Gastroesophageal sphincter (tissue), 4 donors: ENCODE results near the gene RGS12. TPM values are rescaled to one million over a fixed set of nuclear protein-coding genes. Genes with fewer than 3 reads are reported as not detected.
A peak's percentile ranks its signal among the peaks of the same experiment; 100 is the strongest.

Source experiments
- ATAC-seq: fragments of 150-250 bp; one replicate; pipeline ENCODE4 v1.9.1; 2016; ENCODE audit warnings: mild to moderate bottlenecking, moderate library complexity
- H3K27ac ChIP-seq, 4 donors: fragments of 200-600 bp; sonication (generic) in 3 of 4; 1 replicate in 3 of 4; 2 replicates in 1 of 4; pipeline ENCODE4 v1.5.1; 2016 to 2019
- H3K27me3 ChIP-seq: fragments of 200-600 bp; sonication (generic); one replicate; pipeline ENCODE4 v1.5.1; 2019
- H3K36me3 ChIP-seq, 2 donors: fragments of 200-600 bp; sonication (generic); one replicate each; pipeline ENCODE4 v1.5.1; 2019; ENCODE audit warnings: control low read depth in 1 of 2
- H3K4me1 ChIP-seq, 3 donors: fragments of 200-600 bp; sonication (generic); 1 replicate in 2 of 3; 2 replicates in 1 of 3; pipeline ENCODE4 v1.5.1; 2016 to 2019; ENCODE audit warnings: control low read depth in 2 of 3
- H3K4me3 ChIP-seq, 2 donors: fragments of 200-600 bp; sonication (generic); one replicate each; pipeline ENCODE4 v1.5.1; 2019; ENCODE audit warnings: mild to moderate bottlenecking in 1 of 2, moderate library complexity in 1 of 2
- H3K9me3 ChIP-seq, 3 donors: fragments of 200-600 bp; sonication (generic); one replicate each; pipeline ENCODE4 v1.5.1; 2017 to 2019; ENCODE audit warnings: control low read depth in 2 of 3
- CTCF ChIP-seq, 4 experiments: fragments of 200-600 bp in 2 of 4; fragments of 450-650 bp in 2 of 4; sonication (generic) in 1 of 4; IDR thresholded peaks; one replicate each; pipeline ENCODE4 v1.5.1; 2017 to 2019; ENCODE audit warnings: antibody characterized with exemption in 4 of 4, mild to moderate bottlenecking in 2 of 4, moderate library complexity in 2 of 4
- EP300 ChIP-seq: sonication (generic); formaldehyde crosslinking; IDR thresholded peaks from one replicate; pipeline ENCODE4 v1.6.1; 2017; ENCODE audit warnings: antibody characterized with exemption, mild to moderate bottlenecking
- POLR2A ChIP-seq, 2 donors: fragments of 450-650 bp; IDR thresholded peaks; one replicate each; pipeline ENCODE4 v1.6.1; 2017; ENCODE audit warnings: antibody characterized with exemption in 2 of 2, mild to moderate bottlenecking in 2 of 2, moderate library complexity in 1 of 2
- POLR2AphosphoS5 ChIP-seq: sonication (generic); formaldehyde crosslinking; IDR thresholded peaks from one replicate; pipeline ENCODE4 v1.6.1; 2017; ENCODE audit warnings: antibody characterized with exemption
- WGBS, 2 donors: methylation state at CpG; one replicate each; pipeline ENCODE4 v1.1.5; 2018; ENCODE audit warnings: low coverage in 1 of 2; 5-methylcytosine and 5-hydroxymethylcytosine counted together
- total RNA-seq, 4 donors: library from RNA; depleted of rRNA; stranded (reverse); fragments of >200 nt; gene quantifications; one replicate each; pipeline ENCODE4 v1.1.0, GENCODE V29; 2016

The RGS12 gene
- total RNA-seq, 4 donors from 2014 or later = 24.1 to 32.7 (median 29.1) TPM

DNA sequence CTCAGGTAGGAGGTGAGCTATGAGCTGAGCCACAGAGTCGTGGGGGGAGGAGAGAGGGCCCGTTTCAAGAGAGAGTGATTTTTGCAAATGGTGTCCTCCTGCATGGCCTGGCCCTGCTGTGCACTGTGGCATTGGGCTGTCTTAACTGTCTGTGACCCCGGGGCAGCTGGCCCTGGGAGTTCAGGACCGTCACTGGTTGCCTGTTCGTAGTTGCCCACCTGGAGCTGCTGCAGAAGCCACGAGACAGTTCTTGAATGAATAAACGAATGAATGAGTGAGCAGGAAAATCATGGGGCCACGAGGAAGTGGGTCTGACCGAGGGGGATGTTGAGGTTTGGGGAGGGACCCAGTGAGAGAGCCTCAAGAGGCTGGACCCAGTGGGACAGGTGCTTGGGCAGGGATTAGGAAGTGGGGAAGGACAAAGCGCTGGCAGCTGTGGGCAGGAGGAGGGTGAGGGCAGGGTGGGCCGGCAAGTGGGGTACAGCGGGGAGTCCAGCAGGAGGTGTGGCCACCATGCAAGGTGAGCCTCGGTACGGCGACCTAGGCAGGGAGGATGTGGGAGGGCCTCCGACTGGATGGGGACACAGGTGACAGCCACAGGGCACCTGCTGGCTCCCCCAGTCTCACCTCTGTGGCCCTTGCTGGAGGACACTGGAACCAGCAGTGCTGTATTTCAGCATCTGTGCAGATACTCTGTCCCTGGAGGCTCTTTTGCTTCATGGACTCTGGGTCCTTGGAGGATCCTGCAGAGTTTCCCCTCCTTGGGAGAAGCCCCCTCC is 10.2 kb downstream of the RGS12 start:
- no peak for ATAC-seq
- no peaks in the 10 kb centered on the region for H3K27me3 ChIP-seq
- WGBS, 2 donors = 75 to 85% methylated on average over 9 to 12 of the region's 16 CpGs
- no peak overlapping the region for H3K27ac ChIP-seq
- peaks cover 0 to under 1% (median 0%) of the 10 kb centered on the region in 3 donors for H3K9me3 ChIP-seq
- no peaks in the 10 kb centered on the region for H3K36me3 ChIP-seq
- TF ChIP-seq EP300 (no peak), CTCF (IDR thresholded peaks at IDR 0.05) (no peak), POLR2A (IDR thresholded peaks at IDR 0.05) (no peak), POLR2AphosphoS5 (no peak)
- H3K4me1 ChIP-seq = peaks cover 0 to 86% (median 22%) of the 10 kb centered on the region in 3 donors
- no peak overlapping the region for H3K4me3 ChIP-seq

DNA sequence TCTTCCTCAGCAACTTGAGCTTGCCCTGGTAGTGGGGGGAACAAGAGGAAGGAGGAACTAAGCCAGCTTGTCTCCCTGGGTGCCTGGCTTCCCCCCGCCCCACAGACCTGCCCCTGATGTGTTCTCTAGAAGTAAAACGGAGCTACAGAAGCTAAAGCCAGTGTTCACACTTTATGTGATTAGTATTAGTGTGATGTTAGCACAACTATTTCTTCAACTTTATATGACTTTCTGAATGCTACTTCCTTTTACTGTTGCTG is 10.7 kb downstream of the RGS12 start:
- 60% methylated on average over 1 of the region's 2 CpGs; no CpG with 5 or more reads in 1 of the 2 donors for WGBS, 2 donors
- TF ChIP-seq POLR2A (IDR thresholded peaks at IDR 0.05) (no peak), POLR2AphosphoS5 (no peak), CTCF (IDR thresholded peaks at IDR 0.05) (no peak), EP300 (no peak)
- H3K36me3 ChIP-seq = no peaks in the 10 kb centered on the region
- H3K27ac ChIP-seq = no peak overlapping the region
- no peak overlapping the region for H3K4me3 ChIP-seq
- H3K4me1 ChIP-seq = peaks cover 0 to 88% (median 22%) of the 10 kb centered on the region in 3 donors
- no peaks in the 10 kb centered on the region for H3K27me3 ChIP-seq
- no peak for ATAC-seq
- no peaks in the 10 kb centered on the region for H3K9me3 ChIP-seq

- Histone ChIP-seq H3K9me3 (no peaks in the 10 kb centered on the region), H3K4me3 (peak overlapping the region in 1 of 2 donors; percentile 23), H3K4me1 (peaks cover 0 to 89% (median 22%) of the 10 kb centered on the region in 3 donors), H3K36me3 (no peaks in the 10 kb centered on the region), H3K27ac (peak overlapping the region in 2 of 4 donors; percentile 3 to 21), H3K27me3 (no peaks in the 10 kb centered on the region)
- ATAC-seq = no peak
- TF ChIP-seq POLR2A (IDR thresholded peaks at IDR 0.05) (no peak), EP300 (no peak), CTCF (IDR thresholded peaks at IDR 0.05) (no peak), POLR2AphosphoS5 (no peak)
- WGBS, 2 donors = 53% methylated on average over 10 to 13 of the region's 15 CpGs
Measured at GRCh38 chr4:3303923-3304710, 11.3 kb downstream of the RGS12 start.

- Histone ChIP-seq H3K27ac (peak overlapping the region in 2 of 4 donors; percentile 3 to 21), H3K27me3 (no peaks in the 10 kb centered on the region), H3K9me3 (no peaks in the 10 kb centered on the region), H3K4me1 (peaks cover 0 to 80% (median 22%) of the 10 kb centered on the region in 3 donors), H3K36me3 (no peaks in the 10 kb centered on the region), H3K4me3 (peak overlapping the region in 1 of 2 donors; percentile 23)
- WGBS, 2 donors = 20 to 100% methylated on average over 2 of the region's 25 CpGs
- TF ChIP-seq EP300 (no peak), POLR2A (IDR thresholded peaks at IDR 0.05) (no peak), POLR2AphosphoS5 (no peak), CTCF (IDR thresholded peaks at IDR 0.05) (no peak)
- ATAC-seq = peak; percentile 65
Measured at GRCh38 chr4:3304831-3305609, 12.2 kb downstream of the RGS12 start.
